Activated CD8-positive, alpha-beta T cell treated with anti-CD3 and anti-CD28 coated beads for 36 hours (primary cell): ENCODE measurements around the gene CCNG2. TPM values are rescaled to one million over a fixed set of nuclear protein-coding genes. Genes with fewer than 3 reads are reported as not detected.

Source experiments
- ATAC-seq: fragments of 200-7000 bp; cut with Tn5 transposase; one replicate; pipeline ENCODE4 v1.10.0; 2021; ENCODE audit warnings: mild to moderate bottlenecking, moderate library complexity
- CTCF ChIA-PET: fragments of 350-600 bp; sonication (Branson Sonifier 250); formaldehyde crosslinking; loops from one replicate; lab custom pipeline; 2021; ENCODE audit warnings: antibody characterized with exemption; lab: Charles Lee
- POLR2A ChIA-PET: fragments of 350-600 bp; sonication (Branson Sonifier 250); formaldehyde crosslinking; loops from one replicate; lab custom pipeline; 2021; ENCODE audit warnings: antibody characterized with exemption; lab: Charles Lee
- DNase-seq: peaks from one replicate; pipeline ENCODE4 v3.0.0-alpha.2; 2020
- H3K27ac Mint-ChIP-seq: one replicate; pipeline ENCODE4 v1.8.0; 2021; ENCODE audit warnings: mild to moderate bottlenecking, mixed read lengths
- H3K27me3 Mint-ChIP-seq: one replicate; pipeline ENCODE4 v1.8.0; 2021; ENCODE audit warnings: mixed read lengths
- H3K36me3 Mint-ChIP-seq: one replicate; pipeline ENCODE4 v1.8.0; 2021; ENCODE audit warnings: low read depth, mixed read lengths
- H3K4me1 Mint-ChIP-seq: one replicate; pipeline ENCODE4 v1.8.0; 2021; ENCODE audit warnings: low read depth, mixed read lengths
- H3K4me3 Mint-ChIP-seq: one replicate; pipeline ENCODE4 v1.8.0; 2021; ENCODE audit warnings: mild to moderate bottlenecking, moderate library complexity, mixed read lengths
- H3K9me3 Mint-ChIP-seq: one replicate; pipeline ENCODE4 v1.8.0; 2021; ENCODE audit warnings: mixed read lengths
- intact Hi-C: fragments of 100-400 bp; cut with micrococcal nuclease; formaldehyde crosslinking; loops from one replicate; pipeline ENCODE4 v1.10.0; 2022
- total RNA-seq, 2 experiments: library from RNA; stranded (reverse); gene quantifications; one replicate each; pipeline ENCODE4 v1.2.3, GENCODE V29; 2021
- TF ChIP-seq, protein P1 (sequence below): fragments of 200-600 bp; IDR thresholded peaks from one replicate; pipeline ENCODE4 v1.8.0; 2022; ENCODE audit warnings: antibody characterized with exemption, mild to moderate bottlenecking

The CCNG2 gene
- total RNA-seq, 2 experiments from 2014 or later, result 54.3 to 55.5 TPM

DNA sequence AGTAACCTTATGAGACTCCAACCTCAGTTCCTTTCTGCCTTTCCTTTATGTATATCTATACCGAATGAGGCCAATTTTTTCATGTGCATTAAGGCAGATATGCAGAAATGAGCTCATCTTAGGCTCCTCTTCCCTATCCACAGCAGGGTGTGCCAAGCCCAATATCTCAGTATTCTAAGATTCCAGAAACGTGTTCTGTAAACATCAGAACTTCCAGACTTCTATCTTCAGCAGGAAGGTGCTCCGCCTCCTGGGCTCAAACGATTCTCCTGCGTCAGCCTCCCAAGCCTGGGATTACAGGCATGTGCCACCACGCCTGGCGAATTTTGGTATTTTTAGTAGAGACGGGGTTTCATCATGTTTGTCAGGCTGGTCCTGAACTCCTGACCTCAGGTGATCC is 31.0 kb upstream of the CCNG2 start:
- Mint-ChIP-seq H3K9me3 (no peaks in the 10 kb centered on the region), H3K27me3 (no peaks in the 10 kb centered on the region), H3K4me1 (peaks cover 12% of the 10 kb centered on the region), H3K36me3 (no peaks in the 10 kb centered on the region), H3K4me3 (no peak overlapping the region), H3K27ac (no peak overlapping the region)
- TF ChIP-seq, protein P1, sequence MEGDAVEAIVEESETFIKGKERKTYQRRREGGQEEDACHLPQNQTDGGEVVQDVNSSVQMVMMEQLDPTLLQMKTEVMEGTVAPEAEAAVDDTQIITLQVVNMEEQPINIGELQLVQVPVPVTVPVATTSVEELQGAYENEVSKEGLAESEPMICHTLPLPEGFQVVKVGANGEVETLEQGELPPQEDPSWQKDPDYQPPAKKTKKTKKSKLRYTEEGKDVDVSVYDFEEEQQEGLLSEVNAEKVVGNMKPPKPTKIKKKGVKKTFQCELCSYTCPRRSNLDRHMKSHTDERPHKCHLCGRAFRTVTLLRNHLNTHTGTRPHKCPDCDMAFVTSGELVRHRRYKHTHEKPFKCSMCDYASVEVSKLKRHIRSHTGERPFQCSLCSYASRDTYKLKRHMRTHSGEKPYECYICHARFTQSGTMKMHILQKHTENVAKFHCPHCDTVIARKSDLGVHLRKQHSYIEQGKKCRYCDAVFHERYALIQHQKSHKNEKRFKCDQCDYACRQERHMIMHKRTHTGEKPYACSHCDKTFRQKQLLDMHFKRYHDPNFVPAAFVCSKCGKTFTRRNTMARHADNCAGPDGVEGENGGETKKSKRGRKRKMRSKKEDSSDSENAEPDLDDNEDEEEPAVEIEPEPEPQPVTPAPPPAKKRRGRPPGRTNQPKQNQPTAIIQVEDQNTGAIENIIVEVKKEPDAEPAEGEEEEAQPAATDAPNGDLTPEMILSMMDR, result no peak
- ATAC-seq (no peak), DNase-seq (no peak)
- POLR2A ChIA-PET, result no interaction called here
- intact Hi-C loops, result no loop called here
- CTCF ChIA-PET, result interaction anchor here (0.9 to 3.9 kb wide), 5 partner anchors 17 to 77 kb away, joined by 3 to 22 read pairs (median 4); no protein-coding TSS in a partner anchor

DNA sequence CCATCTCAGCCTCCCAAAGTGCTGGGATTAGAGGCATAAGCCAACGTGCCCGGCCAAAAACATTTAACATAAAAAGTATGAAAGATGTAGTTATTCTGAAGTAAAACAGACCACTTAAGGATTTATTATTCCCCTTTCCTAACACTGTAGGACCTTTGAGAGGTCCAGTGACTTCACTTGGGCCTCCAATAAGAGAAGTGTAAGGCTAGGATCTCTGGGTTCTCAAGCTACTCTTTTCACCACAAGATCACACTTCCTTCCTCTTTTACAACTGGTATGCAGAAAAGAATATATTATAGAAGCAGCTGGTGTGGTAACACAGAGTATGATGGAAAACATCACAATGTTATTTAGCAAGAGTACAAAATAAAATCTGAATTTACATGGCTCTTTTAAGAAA is 30.2 kb upstream of the CCNG2 start:
- intact Hi-C loops, result no loop called here
- Mint-ChIP-seq H3K4me3 (no peak overlapping the region), H3K27me3 (no peaks in the 10 kb centered on the region), H3K9me3 (no peaks in the 10 kb centered on the region), H3K36me3 (no peaks in the 10 kb centered on the region), H3K27ac (no peak overlapping the region), H3K4me1 (peaks cover 12% of the 10 kb centered on the region)
- CTCF ChIA-PET, result interaction anchor here (0.9 to 3.9 kb wide), 4 partner anchors 31 to 106 kb away, joined by 3 to 22 read pairs (median 6); no protein-coding TSS in a partner anchor
- ATAC-seq (no peak), DNase-seq (no peak)
- TF ChIP-seq, protein P1, result no peak
- POLR2A ChIA-PET, result no interaction called here

DNA sequence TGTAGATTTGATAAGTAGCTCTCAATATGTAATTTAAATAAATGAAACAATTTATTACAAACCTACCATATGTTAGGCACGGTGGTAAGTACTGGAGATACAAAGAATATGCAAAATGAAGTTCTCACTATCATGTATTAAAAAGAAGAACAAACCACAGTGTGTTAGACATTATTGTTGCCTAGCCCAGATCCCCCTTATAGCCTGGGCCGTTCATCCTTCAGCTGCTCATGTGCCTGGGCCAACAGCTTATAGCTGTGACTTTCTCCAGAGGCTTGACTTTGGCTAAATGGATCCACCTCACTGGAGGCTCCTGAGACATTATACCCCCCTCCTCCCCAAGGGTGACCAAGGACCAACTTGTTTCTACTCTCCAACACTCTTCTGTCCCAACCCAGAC is 29.8 kb upstream of the CCNG2 start:
- H3K9me3 Mint-ChIP-seq, result no peaks in the 10 kb centered on the region
- ChIA-PET POLR2A (no interaction called here), CTCF (interaction anchor here (1.0 to 3.9 kb wide), 3 partner anchors 67 to 107 kb away, joined by 3 to 22 read pairs (median 7); no protein-coding TSS in a partner anchor)
- no peak for DNase-seq
- H3K27ac Mint-ChIP-seq, result no peak overlapping the region
- TF ChIP-seq, protein P1, result no peak
- H3K4me1 Mint-ChIP-seq, result peaks cover 12% of the 10 kb centered on the region
- no peak overlapping the region for H3K4me3 Mint-ChIP-seq
- no peak for ATAC-seq
- H3K27me3 Mint-ChIP-seq, result no peaks in the 10 kb centered on the region
- intact Hi-C loops, result no loop called here
- no peaks in the 10 kb centered on the region for H3K36me3 Mint-ChIP-seq

DNA sequence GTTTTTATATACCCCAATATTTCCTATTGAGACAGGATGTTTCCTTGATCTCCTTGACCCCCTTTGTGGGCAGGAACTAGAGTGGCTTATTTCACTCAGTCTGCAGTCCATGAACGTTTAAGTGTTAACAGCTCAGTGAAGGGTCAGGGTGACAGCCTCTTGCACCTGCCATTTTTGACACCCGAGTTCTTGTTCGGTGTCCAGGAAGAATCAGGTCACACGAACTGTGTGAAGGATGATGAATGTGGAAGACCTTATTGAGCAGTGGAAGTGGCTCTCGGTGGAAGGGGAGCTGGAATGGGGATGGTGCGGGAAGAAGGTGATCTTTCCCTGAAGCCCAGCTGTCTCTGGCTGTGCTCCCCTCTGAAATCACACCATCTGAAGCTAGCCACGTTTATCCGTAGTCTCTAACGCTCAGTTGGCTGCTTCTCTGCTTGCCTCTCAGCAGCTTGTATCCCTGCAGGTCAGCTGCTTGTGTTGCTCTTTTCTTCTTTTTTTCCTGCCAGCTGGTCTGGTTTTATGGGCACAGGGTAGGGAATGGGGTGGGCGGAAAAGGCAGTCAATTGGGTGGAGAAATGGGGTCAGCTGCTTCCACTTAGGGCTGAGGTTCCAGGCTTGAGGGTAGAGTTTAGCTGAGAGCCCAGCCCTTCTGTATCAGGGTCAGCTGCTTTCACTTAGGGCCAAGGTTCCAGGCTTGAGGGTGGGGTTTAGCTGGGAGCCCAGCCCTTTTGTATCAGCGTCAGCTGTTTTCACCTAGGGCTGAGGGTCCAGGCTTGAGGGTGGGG is 29.0 kb upstream of the CCNG2 start:
- TF ChIP-seq, protein P1, result no peak
- no peak overlapping the region for H3K4me3 Mint-ChIP-seq
- no peak for DNase-seq
- H3K27me3 Mint-ChIP-seq, result no peaks in the 10 kb centered on the region
- H3K9me3 Mint-ChIP-seq, result no peaks in the 10 kb centered on the region
- POLR2A ChIA-PET, result no interaction called here
- H3K27ac Mint-ChIP-seq, result no peak overlapping the region
- no peaks in the 10 kb centered on the region for H3K36me3 Mint-ChIP-seq
- no peak for ATAC-seq
- intact Hi-C loops, result no loop called here
- H3K4me1 Mint-ChIP-seq, result peaks cover 12% of the 10 kb centered on the region
- CTCF ChIA-PET, result interaction anchor here (3.9 kb wide), 1 partner anchor 75 kb away, joined by 22 read pairs; no protein-coding TSS in a partner anchor
